GM23248 (cell line): Measurements from ENCODE around the gene ELK3.

Experiments
- EZH2 ChIP-seq: fragments of 200-600 bp; sonication (generic); IDR thresholded peaks from 2 replicates; pipeline ENCODE4 v1.6.1; 2018; ENCODE audit warnings: antibody characterized with exemption, mild to moderate bottlenecking; ENCODE audit not compliant: insufficient read depth, poor library complexity, severe bottlenecking
- EZH2phosphoT487 ChIP-seq: fragments of 200-600 bp; sonication (generic); IDR thresholded peaks from 2 replicates; pipeline ENCODE4 v1.6.1; 2018; ENCODE audit warnings: antibody characterized with exemption, moderate library complexity, mild to moderate bottlenecking, low read depth; ENCODE audit not compliant: insufficient read depth

DNA sequence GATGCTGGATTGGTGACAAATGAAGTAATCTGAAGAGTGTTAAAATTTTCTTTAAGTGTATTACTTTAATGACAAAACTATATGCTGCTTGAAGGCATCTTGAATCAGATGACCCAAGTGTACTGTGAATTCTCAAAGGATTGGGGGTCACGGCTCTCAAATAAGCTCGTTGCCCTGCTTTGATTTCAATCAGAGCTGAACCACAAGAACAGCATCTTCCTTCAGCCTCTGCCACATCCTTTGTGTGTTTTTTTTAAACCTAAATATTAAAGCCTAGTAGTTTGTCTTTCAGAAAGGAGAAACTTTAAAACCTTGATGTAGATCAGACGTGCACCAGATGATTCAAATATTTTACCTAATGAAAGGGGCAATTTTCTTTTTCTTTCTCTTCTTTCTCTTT lies 11.7 kb downstream of the ELK3 start:
- no peak for TF ChIP-seq EZH2
- TF ChIP-seq EZH2phosphoT487: no peak
